ENCODE results near the gene LRBA.

DNA sequence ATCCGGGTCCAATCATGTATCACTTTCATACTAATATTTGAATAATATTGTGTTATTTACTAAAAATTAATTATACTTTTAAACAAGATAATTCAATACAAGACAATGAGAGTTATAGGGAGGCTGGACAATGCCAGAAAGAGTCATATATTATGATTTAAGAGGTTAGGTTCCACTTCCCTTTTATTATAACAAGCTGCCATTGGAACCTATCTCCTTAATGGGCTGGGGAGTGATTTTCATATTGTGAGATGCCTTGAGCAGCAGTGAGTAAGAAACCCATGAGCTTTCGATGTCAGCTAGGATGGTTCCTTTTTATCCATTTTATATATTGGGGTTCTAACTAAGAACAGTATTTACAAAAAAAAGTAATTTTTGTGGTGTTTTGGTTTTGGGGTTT is 341.3 kb downstream of the LRBA start:
- TF ChIP-seq, protein P1, sequence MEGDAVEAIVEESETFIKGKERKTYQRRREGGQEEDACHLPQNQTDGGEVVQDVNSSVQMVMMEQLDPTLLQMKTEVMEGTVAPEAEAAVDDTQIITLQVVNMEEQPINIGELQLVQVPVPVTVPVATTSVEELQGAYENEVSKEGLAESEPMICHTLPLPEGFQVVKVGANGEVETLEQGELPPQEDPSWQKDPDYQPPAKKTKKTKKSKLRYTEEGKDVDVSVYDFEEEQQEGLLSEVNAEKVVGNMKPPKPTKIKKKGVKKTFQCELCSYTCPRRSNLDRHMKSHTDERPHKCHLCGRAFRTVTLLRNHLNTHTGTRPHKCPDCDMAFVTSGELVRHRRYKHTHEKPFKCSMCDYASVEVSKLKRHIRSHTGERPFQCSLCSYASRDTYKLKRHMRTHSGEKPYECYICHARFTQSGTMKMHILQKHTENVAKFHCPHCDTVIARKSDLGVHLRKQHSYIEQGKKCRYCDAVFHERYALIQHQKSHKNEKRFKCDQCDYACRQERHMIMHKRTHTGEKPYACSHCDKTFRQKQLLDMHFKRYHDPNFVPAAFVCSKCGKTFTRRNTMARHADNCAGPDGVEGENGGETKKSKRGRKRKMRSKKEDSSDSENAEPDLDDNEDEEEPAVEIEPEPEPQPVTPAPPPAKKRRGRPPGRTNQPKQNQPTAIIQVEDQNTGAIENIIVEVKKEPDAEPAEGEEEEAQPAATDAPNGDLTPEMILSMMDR (IDR thresholded peaks at IDR 0.05): no peak
- no peak for TF ChIP-seq EP300 (IDR thresholded peaks at IDR 0.05)
- TF ChIP-seq POLR2A (IDR thresholded peaks at IDR 0.05; ENCODE audit: low read depth): no peak
